WTC11 (cell line): ENCODE measurements around the gene SRGN. TPM values are rescaled to one million over a fixed set of nuclear protein-coding genes. Genes with fewer than 3 reads are reported as not detected.

Experiments
- ATAC-seq: fragments of 200-7000 bp; cut with Tn5 transposase; 2 replicates; pipeline ENCODE4 v1.10.0; 2021; ENCODE audit warnings: mild to moderate bottlenecking, moderate library complexity
- CTCF ChIA-PET: fragments of 300-600 bp; sonication (Branson Sonifier 250); formaldehyde crosslinking; loops from one replicate; lab custom pipeline; 2021; ENCODE audit warnings: antibody characterized with exemption; lab: Charles Lee
- POLR2A ChIA-PET: fragments of 350-600 bp; sonication (Branson Sonifier 250); formaldehyde crosslinking; loops from one replicate; lab custom pipeline; 2021; ENCODE audit warnings: antibody characterized with exemption; lab: Charles Lee
- DNase-seq: peaks from one replicate; pipeline ENCODE4 v3.0.0; 2021; ENCODE audit warnings: low spot score
- H3K27ac Mint-ChIP-seq: 2 replicates; pipeline ENCODE4 v1.8.0; 2021; ENCODE audit warnings: mixed read lengths
- H3K27me3 Mint-ChIP-seq: 2 replicates; pipeline ENCODE4 v1.8.0; 2021; ENCODE audit warnings: low read depth, mild to moderate bottlenecking, moderate library complexity, mixed read lengths
- H3K36me3 Mint-ChIP-seq: 2 replicates; pipeline ENCODE4 v1.8.0; 2021; ENCODE audit warnings: mixed read lengths
- H3K4me1 Mint-ChIP-seq: 2 replicates; pipeline ENCODE4 v1.8.0; 2022; ENCODE audit warnings: mixed read lengths
- H3K4me3 Mint-ChIP-seq: 2 replicates; pipeline ENCODE4 v1.8.0; 2021; ENCODE audit warnings: mild to moderate bottlenecking, moderate library complexity, mixed read lengths
- H3K9me3 Mint-ChIP-seq: 2 replicates; pipeline ENCODE4 v1.8.0; 2021; ENCODE audit warnings: mixed read lengths
- ATF1 ChIP-seq: sonication (generic); formaldehyde crosslinking; IDR thresholded peaks from 2 replicates; pipeline ENCODE4 v1.8.1; 2023; ENCODE audit warnings: mild to moderate bottlenecking, moderate library complexity, missing genetic modification reagents
- CREM ChIP-seq: sonication (generic); formaldehyde crosslinking; IDR thresholded peaks from 2 replicates; pipeline ENCODE4 v1.8.1; 2022; ENCODE audit warnings: mild to moderate bottlenecking, missing genetic modification reagents, moderate library complexity
- FOXJ3 ChIP-seq: sonication (generic); formaldehyde crosslinking; IDR thresholded peaks from 2 replicates; pipeline ENCODE4 v1.9.0; 2021; ENCODE audit warnings: missing genetic modification reagents, mild to moderate bottlenecking, borderline replicate concordance
- NR3C1 ChIP-seq: sonication (generic); formaldehyde crosslinking; conservative IDR thresholded peaks from 2 replicates; pipeline ENCODE4 v1.8.1; 2023; ENCODE audit warnings: low read depth, mild to moderate bottlenecking, missing genetic modification reagents
- RELA ChIP-seq: sonication (generic); formaldehyde crosslinking; IDR thresholded peaks from 2 replicates; pipeline ENCODE4 v1.8.1; 2022; ENCODE audit warnings: missing genetic modification reagents, mild to moderate bottlenecking, borderline replicate concordance
- SOX15 ChIP-seq: fragments of 250-450 bp; sonication (Bioruptor Pico); IDR thresholded peaks from 2 replicates; pipeline ENCODE4 v1.9.0; 2021; ENCODE audit warnings: mild to moderate bottlenecking
- TP53 ChIP-seq: sonication (generic); formaldehyde crosslinking; IDR thresholded peaks from 2 replicates; pipeline ENCODE4 v1.8.1; 2023; ENCODE audit warnings: mild to moderate bottlenecking, missing genetic modification reagents
- ZNF263 ChIP-seq: sonication (generic); formaldehyde crosslinking; IDR thresholded peaks from 2 replicates; pipeline ENCODE4 v1.8.1; 2022; ENCODE audit warnings: low read depth, mild to moderate bottlenecking, moderate library complexity, missing genetic modification reagents
- ZNF671 ChIP-seq: fragments of 250-450 bp; sonication (Bioruptor Pico); IDR thresholded peaks from 2 replicates; pipeline ENCODE4 v1.8.0; 2021; ENCODE audit warnings: mild to moderate bottlenecking
- total RNA-seq: library from RNA; stranded (reverse); gene quantifications from 3 replicates; pipeline ENCODE4 v1.2.3, GENCODE V29; 2021
- TF ChIP-seq, protein P1 (sequence below): sonication (generic); formaldehyde crosslinking; IDR thresholded peaks from 2 replicates; pipeline ENCODE4 v1.8.1; 2023; ENCODE audit warnings: mild to moderate bottlenecking, moderate library complexity, missing genetic modification reagents
- TF ChIP-seq, protein P2 (sequence below): sonication (generic); formaldehyde crosslinking; conservative IDR thresholded peaks from 2 replicates; pipeline ENCODE4 v1.8.1; 2022; ENCODE audit warnings: mild to moderate bottlenecking, missing genetic modification reagents
- TF ChIP-seq, protein P3 (sequence below): sonication (generic); formaldehyde crosslinking; IDR thresholded peaks from 2 replicates; pipeline ENCODE4 v1.8.0; 2022; ENCODE audit warnings: mild to moderate bottlenecking, missing genetic modification reagents
- TF ChIP-seq, protein P4 (sequence below): fragments of 250-450 bp; sonication (Bioruptor Pico); IDR thresholded peaks from 2 replicates; pipeline ENCODE4 v1.9.0; 2021; ENCODE audit warnings: moderate library complexity, mild to moderate bottlenecking, inconsistent platforms, borderline replicate concordance
- TF ChIP-seq, protein P5 (sequence below): sonication (generic); formaldehyde crosslinking; IDR thresholded peaks from 2 replicates; pipeline ENCODE4 v1.8.0; 2023; ENCODE audit warnings: mild to moderate bottlenecking, missing genetic modification reagents
- TF ChIP-seq, protein P6 (sequence below): sonication (generic); formaldehyde crosslinking; IDR thresholded peaks from 2 replicates; pipeline ENCODE4 v1.8.0; 2022; ENCODE audit warnings: missing genetic modification reagents
- TF ChIP-seq, protein P7 (sequence below): fragments of 200-600 bp; IDR thresholded peaks from 2 replicates; pipeline ENCODE4 v1.8.0; 2022; ENCODE audit warnings: antibody characterized with exemption
- TF ChIP-seq, protein P8 (sequence below): fragments of 250-450 bp; sonication (Bioruptor Pico); IDR thresholded peaks from 2 replicates; pipeline ENCODE4 v1.8.0; 2021; ENCODE audit warnings: mild to moderate bottlenecking

Gene SRGN
- total RNA-seq, 1 experiment from 2014 or later = 1.4 TPM

DNA sequence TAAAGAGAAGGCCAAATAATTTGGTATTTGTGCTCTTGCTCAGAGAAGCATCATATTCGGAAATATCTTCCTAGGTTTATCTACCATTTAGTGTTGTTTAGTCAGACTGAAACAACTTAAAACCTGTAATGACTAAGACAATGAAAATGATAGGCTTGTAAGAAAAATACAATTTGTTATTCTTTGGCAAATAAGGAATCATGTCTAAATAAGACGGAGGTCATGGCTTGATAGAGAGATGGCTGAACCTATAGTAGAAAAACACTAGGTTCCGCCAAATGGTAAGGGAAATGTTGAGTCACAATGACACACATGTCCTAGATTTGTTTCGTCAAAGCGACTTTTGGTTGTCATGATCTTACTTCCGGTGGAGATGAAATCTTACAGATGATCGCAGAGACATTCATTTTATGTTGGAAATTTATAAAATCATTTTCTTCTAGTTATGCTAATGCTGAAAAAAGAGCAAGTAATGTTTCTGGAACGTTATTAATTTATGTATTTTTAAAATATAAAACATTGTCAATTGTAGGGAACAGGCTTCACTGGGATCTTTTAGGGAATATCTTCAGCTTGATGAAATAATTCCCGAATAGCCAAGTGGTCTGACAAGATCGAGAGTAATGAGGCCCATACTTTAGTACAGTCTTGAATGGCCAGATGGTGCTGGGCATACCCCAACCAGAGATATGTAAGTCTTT is 1.0 kb downstream of the SRGN start:
- Mint-ChIP-seq H3K4me1 (peaks cover 18% of the 10 kb centered on the region), H3K27me3 (no peaks in the 10 kb centered on the region), H3K9me3 (no peaks in the 10 kb centered on the region), H3K36me3 (no peaks in the 10 kb centered on the region)
- CTCF ChIA-PET = interaction anchor here (1.3 kb wide), 1 partner anchor 84 kb away, joined by 4 read pairs; no protein-coding TSS in a partner anchor
- no peak for ATAC-seq
- no peak for TF ChIP-seq RELA
- TF ChIP-seq, protein P1, sequence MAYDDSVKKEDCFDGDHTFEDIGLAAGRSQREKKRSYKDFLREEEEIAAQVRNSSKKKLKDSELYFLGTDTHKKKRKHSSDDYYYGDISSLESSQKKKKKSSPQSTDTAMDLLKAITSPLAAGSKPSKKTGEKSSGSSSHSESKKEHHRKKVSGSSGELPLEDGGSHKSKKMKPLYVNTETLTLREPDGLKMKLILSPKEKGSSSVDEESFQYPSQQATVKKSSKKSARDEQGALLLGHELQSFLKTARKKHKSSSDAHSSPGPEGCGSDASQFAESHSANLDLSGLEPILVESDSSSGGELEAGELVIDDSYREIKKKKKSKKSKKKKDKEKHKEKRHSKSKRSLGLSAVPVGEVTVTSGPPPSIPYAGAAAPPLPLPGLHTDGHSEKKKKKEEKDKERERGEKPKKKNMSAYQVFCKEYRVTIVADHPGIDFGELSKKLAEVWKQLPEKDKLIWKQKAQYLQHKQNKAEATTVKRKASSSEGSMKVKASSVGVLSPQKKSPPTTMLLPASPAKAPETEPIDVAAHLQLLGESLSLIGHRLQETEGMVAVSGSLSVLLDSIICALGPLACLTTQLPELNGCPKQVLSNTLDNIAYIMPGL (CRISPR knock-in tag) = no peak
- TF ChIP-seq, protein P2, sequence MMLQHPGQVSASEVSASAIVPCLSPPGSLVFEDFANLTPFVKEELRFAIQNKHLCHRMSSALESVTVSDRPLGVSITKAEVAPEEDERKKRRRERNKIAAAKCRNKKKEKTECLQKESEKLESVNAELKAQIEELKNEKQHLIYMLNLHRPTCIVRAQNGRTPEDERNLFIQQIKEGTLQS (CRISPR knock-in tag) = no peak
- no peak for TF ChIP-seq TP53
- TF ChIP-seq, protein P3, sequence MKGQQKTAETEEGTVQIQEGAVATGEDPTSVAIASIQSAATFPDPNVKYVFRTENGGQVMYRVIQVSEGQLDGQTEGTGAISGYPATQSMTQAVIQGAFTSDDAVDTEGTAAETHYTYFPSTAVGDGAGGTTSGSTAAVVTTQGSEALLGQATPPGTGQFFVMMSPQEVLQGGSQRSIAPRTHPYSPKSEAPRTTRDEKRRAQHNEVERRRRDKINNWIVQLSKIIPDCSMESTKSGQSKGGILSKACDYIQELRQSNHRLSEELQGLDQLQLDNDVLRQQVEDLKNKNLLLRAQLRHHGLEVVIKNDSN = no peak
- TF ChIP-seq, protein P4, sequence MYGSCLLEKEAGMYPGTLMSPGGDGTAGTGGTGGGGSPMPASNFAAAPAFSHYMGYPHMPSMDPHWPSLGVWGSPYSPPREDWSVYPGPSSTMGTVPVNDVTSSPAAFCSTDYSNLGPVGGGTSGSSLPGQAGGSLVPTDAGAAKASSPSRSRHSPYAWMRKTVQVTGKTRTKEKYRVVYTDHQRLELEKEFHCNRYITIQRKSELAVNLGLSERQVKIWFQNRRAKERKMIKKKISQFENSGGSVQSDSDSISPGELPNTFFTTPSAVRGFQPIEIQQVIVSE (CRISPR knock-in tag) = no peak
- TF ChIP-seq, all 79 proteins: peak for 0
- Mint-ChIP-seq H3K27ac (no peak overlapping the region), H3K4me3 (no peak overlapping the region)
- POLR2A ChIA-PET = no interaction called here
- DNase-seq = no peak

DNA sequence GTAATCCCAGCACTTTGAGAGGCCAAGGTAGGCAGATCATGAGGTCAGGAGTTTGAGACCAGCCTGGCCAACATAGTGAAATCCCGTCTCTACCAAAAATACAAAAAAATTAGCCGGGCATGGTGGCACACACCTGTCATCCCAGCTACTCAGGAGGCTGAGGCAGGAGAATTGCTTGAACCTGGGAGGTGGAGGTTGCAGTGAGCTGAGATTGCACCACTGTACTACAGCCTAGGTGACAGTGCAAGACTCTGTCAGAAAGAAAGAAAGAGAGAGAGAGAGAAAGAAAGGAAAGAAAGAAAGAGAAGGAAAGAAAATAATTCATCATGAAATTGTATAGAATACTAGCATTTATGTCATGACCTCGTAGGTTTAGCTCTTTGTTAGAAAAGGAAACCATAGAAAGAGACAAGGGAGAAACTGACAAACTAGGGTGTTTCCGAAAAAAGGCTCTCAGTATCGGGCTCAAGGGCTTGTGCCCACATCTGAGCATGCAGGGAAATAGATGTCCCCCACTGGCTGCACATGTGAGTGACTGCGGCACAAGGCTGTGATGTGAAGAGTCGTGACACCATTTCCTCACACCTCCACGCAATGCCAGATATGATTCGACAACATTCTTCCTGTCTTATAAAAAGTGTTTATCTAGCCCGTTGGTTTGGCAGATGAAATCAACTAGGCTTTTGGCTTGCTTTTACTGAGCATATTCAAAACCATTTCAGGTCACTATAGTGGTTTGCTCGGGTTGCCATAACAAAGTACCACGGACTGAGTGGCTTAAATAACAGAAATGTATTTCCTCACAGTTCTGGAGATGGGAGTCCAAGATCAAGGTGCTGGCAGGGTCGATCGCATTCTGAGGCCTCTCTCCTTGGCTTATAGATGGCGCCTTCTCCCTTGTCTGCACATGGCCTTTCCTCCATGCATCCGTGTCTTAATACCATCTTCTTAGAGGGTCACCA is 2.0 kb downstream of the SRGN start:
- DNase-seq = no peak
- no peak overlapping the region for H3K27ac Mint-ChIP-seq
- H3K27me3 Mint-ChIP-seq = no peaks in the 10 kb centered on the region
- peaks cover 14% of the 10 kb centered on the region for H3K4me1 Mint-ChIP-seq
- ChIA-PET POLR2A (no interaction called here), CTCF (no interaction called here)
- H3K36me3 Mint-ChIP-seq = no peaks in the 10 kb centered on the region
- H3K9me3 Mint-ChIP-seq = no peaks in the 10 kb centered on the region
- no peak for ATAC-seq
- no peak overlapping the region for H3K4me3 Mint-ChIP-seq
- TF ChIP-seq NR3C1 (CRISPR knock-in tag) (no peak), CREM (CRISPR knock-in tag) (no peak), SOX15 (CRISPR knock-in tag) (no peak), FOXJ3 (no peak), RELA (no peak), ZNF263 (CRISPR knock-in tag) (no peak), ZNF671 (no peak), ATF1 (CRISPR knock-in tag) (no peak)
- TF ChIP-seq, protein P5, sequence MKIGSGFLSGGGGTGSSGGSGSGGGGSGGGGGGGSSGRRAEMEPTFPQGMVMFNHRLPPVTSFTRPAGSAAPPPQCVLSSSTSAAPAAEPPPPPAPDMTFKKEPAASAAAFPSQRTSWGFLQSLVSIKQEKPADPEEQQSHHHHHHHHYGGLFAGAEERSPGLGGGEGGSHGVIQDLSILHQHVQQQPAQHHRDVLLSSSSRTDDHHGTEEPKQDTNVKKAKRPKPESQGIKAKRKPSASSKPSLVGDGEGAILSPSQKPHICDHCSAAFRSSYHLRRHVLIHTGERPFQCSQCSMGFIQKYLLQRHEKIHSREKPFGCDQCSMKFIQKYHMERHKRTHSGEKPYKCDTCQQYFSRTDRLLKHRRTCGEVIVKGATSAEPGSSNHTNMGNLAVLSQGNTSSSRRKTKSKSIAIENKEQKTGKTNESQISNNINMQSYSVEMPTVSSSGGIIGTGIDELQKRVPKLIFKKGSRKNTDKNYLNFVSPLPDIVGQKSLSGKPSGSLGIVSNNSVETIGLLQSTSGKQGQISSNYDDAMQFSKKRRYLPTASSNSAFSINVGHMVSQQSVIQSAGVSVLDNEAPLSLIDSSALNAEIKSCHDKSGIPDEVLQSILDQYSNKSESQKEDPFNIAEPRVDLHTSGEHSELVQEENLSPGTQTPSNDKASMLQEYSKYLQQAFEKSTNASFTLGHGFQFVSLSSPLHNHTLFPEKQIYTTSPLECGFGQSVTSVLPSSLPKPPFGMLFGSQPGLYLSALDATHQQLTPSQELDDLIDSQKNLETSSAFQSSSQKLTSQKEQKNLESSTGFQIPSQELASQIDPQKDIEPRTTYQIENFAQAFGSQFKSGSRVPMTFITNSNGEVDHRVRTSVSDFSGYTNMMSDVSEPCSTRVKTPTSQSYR (CRISPR knock-in tag) = no peak
- TF ChIP-seq, protein P6, sequence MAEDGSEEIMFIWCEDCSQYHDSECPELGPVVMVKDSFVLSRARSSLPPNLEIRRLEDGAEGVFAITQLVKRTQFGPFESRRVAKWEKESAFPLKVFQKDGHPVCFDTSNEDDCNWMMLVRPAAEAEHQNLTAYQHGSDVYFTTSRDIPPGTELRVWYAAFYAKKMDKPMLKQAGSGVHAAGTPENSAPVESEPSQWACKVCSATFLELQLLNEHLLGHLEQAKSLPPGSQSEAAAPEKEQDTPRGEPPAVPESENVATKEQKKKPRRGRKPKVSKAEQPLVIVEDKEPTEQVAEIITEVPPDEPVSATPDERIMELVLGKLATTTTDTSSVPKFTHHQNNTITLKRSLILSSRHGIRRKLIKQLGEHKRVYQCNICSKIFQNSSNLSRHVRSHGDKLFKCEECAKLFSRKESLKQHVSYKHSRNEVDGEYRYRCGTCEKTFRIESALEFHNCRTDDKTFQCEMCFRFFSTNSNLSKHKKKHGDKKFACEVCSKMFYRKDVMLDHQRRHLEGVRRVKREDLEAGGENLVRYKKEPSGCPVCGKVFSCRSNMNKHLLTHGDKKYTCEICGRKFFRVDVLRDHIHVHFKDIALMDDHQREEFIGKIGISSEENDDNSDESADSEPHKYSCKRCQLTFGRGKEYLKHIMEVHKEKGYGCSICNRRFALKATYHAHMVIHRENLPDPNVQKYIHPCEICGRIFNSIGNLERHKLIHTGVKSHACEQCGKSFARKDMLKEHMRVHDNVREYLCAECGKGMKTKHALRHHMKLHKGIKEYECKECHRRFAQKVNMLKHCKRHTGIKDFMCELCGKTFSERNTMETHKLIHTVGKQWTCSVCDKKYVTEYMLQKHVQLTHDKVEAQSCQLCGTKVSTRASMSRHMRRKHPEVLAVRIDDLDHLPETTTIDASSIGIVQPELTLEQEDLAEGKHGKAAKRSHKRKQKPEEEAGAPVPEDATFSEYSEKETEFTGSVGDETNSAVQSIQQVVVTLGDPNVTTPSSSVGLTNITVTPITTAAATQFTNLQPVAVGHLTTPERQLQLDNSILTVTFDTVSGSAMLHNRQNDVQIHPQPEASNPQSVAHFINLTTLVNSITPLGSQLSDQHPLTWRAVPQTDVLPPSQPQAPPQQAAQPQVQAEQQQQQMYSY = no peak
- TF ChIP-seq, protein P7, sequence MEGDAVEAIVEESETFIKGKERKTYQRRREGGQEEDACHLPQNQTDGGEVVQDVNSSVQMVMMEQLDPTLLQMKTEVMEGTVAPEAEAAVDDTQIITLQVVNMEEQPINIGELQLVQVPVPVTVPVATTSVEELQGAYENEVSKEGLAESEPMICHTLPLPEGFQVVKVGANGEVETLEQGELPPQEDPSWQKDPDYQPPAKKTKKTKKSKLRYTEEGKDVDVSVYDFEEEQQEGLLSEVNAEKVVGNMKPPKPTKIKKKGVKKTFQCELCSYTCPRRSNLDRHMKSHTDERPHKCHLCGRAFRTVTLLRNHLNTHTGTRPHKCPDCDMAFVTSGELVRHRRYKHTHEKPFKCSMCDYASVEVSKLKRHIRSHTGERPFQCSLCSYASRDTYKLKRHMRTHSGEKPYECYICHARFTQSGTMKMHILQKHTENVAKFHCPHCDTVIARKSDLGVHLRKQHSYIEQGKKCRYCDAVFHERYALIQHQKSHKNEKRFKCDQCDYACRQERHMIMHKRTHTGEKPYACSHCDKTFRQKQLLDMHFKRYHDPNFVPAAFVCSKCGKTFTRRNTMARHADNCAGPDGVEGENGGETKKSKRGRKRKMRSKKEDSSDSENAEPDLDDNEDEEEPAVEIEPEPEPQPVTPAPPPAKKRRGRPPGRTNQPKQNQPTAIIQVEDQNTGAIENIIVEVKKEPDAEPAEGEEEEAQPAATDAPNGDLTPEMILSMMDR = no peak
- TF ChIP-seq, protein P8, sequence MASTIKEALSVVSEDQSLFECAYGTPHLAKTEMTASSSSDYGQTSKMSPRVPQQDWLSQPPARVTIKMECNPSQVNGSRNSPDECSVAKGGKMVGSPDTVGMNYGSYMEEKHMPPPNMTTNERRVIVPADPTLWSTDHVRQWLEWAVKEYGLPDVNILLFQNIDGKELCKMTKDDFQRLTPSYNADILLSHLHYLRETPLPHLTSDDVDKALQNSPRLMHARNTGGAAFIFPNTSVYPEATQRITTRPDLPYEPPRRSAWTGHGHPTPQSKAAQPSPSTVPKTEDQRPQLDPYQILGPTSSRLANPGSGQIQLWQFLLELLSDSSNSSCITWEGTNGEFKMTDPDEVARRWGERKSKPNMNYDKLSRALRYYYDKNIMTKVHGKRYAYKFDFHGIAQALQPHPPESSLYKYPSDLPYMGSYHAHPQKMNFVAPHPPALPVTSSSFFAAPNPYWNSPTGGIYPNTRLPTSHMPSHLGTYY = no peak
